Medulla oblongata (tissue), 1 donor: ENCODE data around the gene CABYR.
"Not testable (repeated sequence)": the region's sequence is repeated elsewhere in the genome, so short reads cannot be mapped to it uniquely, and the experiment has no call there.

Experiments
- DNase-seq: peaks from one replicate; pipeline ENCODE4 v3.0.0-alpha.2; 2015; ENCODE audit errors: extremely low spot score

The CABYR gene

DNA sequence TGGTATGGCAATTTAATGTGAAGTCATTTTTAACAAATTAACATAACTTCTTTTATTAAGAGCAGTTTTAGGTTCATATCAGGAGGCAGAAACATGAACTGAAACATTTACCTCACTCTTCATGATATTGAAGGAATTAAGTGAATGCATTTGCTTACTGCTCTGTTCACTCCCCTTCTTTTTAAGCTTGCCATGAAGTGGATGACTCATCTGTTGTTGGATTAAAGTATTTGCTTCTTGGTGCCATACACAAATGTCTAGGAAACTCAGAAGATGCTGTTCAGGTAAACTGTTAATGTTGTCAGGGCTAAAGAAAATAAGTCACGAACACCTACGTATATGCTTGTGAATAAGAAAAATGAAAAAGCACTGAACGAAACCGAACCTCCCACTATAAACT lies 10.2 kb upstream of the CABYR start:
- DNase-seq = no peak

DNA sequence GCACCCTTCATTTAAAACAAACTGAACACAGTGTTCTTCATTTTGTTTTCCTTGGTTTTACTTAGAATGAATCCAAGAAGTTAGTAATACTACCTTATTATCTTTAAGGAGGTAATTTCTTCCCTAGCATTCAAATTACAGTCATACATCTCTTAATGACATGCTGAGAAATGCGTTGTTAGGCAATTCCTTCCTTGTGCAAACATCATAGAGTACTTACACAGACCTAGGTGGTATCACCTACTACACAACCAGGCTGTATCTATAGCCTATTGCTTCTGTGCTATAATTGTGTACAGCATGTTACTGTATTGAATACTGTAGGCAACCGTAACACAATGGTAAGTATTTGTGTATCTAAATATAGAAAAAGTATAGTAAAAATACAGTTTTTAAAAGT lies 8.4 kb upstream of the CABYR start:
- no peak for DNase-seq

- no peak for DNase-seq
Measured at GRCh38 chr18:24136967-24137373, 1.9 kb upstream of the CABYR start.

GRCh38 chr18:24138409-24138788 lies 463 bp upstream of the CABYR start:
- DNase-seq = no peak

DNA sequence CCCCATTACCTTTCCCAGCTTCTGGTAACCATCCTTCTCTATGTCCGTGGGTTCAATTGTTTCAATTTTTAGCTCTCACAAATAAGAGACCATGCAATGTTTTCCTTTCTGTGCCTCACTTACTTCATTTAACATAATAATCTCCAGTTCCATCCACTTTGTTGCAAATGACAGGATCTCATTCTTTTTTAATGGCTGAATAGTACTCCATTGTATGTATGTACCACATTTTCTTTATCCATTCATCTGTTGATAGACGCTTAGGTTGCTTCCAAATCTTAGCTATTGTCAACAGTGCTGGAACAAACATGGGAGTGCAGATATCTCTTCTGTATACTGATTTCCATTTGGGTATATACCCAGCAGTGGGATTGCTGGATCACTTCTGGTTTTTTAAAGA lies 1.8 kb downstream of the CABYR start:
- DNase-seq = no peak

DNA sequence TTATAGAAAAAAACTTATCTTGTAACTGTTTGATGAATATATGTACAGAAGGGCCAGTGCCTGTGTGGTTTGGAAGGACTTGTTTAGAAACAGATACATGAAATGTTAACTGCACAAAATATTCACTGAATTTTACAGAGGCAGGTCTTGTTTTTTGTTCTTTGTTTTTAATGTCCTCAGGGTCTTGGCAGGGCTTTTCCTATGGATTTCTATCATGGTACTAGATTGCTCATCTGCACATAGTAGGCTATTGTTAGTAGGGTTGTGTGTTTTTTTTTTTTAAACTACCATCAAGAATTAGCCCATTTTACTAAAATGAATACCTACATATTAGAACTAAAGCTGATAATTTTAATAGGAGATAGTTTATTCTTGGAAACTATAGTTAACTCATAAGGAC lies 3.5 kb downstream of the CABYR start:
- no peak for DNase-seq

DNA sequence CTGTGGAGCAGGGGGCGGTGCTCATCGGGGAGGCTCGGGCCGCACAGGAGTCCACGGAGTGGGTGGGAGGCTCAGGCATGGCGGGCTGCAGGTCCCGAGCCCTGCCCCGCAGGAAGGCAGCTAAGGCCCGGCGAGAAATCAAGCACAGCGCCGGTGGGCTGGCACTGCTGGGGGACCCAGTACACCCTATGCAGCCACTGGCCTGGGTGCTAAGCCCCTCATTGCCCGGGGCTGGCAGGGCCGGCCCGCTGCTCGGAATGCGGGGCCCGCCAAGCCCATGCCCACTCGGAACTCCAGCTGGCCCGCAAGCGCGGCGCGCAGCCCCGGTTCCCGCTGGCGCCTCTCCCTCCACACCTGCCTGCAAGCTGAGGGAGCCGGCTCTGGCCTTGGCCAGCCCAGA lies 10.7 kb downstream of the CABYR start:
- DNase-seq = not testable (repeated sequence)

DNA sequence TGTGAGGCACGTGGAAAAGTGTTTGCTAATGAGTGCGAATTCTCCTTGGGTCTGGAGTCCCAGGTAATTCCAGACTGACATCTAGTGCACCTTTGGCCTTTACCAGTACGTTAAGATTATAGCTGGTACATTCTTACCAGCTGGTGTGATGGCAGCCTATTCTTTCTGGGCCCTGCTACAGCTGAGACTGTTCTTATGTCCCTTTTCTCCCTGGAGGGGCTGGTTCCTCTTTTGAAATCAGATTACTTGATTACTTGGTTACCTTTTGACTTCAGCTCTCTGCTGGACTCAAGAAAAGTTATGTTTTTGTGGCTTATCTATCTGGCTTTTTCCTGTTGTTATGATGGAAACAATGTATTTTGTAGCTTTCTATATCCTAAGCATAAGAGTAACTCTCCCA lies 14.5 kb downstream of the CABYR start:
- no peak for DNase-seq

DNA sequence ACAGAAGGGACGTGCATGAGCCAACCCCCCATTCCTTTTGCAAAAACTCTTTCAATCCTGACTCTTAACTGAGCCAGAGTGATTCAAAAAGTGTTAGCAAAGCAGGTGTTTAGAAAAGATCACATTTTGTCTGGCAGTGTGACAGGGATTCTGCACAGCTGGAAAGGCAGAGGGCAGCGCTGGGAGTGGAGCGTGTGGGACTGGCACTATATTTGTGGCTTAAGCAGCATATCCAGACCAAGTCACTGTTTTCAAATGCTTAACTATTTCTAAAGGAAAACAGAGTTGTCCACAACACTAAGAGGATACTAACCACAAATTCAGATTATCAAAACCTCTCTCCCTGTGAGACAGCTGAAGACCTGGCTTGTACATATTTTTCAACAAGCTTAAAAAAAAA lies 19.0 kb downstream of the CABYR start:
- DNase-seq = peak; percentile 18

- DNase-seq = no peak
Measured at GRCh38 chr18:24160086-24160485, 21.2 kb downstream of the CABYR start.

- no peak for DNase-seq
Measured at GRCh38 chr18:24161304-24161703, 22.4 kb downstream of the CABYR start.

DNA sequence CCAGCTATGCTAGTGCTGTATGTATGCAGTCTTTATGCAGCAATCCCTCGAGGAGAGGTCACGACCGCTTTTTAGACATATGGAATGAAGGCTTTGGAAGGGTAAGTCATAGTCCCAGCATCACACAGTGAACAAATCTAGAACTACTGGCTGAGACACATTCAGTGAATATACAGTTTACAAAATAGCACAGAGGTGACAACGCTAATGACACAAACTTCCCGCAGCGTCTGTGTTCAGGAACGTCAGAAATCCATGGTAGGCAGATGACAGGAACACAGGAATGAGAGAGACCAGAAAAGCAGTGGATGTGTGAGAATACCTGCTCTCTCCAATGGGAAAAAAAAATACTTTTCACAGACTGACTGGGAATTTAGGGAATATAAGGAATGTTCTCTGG lies 29.6 kb downstream of the CABYR start:
- no peak for DNase-seq

DNA sequence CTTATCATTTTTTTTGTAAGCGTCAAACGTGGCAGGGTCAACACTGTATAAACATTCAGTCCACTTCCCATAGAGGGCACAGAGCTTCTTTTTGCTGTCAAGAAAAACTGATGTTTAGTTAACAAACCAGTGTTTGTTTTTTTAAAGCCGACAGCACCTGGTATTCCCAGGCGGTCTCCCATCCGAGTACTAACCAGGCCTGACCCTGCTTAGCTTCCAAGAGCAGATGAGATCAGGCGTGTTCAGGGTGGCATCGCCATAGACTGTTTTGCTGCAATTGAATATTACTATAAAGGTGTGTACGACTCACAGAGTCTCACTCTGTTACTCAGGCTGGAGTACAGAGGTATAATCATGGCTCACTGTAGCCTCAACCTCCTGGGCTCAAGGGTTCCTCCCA lies 31.5 kb downstream of the CABYR start:
- DNase-seq = no peak

DNA sequence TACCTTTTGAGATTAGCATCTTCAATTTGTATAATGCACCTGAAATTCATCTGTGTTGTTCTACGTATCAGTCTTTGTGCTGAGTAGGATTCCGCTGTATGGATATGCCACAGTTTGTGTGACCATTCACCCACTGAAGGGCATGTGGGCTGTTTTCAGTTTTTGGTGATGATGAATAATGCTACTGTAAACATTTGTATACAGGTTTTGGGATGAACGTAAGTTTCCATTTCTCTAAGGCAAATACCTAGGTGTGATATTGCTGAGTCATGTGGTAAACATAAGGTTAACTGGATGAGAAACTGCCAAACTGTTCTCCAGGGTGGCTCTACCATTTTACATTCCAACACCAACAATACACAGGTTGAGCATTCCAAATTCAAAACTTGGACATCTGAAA lies 35.1 kb downstream of the CABYR start:
- no peak for DNase-seq

- DNase-seq = peak; percentile 89
Measured at GRCh38 chr18:24176727-24177416, 38.0 kb downstream of the CABYR start.

- no peak for DNase-seq
Measured at GRCh38 chr18:24177499-24178133, 38.8 kb downstream of the CABYR start.

GRCh38 chr18:24180048-24180447 lies 41.2 kb downstream of the CABYR start:
- no peak for DNase-seq

- no peak for DNase-seq
Measured at GRCh38 chr18:24181806-24182205, 42.9 kb downstream of the CABYR start.

DNA sequence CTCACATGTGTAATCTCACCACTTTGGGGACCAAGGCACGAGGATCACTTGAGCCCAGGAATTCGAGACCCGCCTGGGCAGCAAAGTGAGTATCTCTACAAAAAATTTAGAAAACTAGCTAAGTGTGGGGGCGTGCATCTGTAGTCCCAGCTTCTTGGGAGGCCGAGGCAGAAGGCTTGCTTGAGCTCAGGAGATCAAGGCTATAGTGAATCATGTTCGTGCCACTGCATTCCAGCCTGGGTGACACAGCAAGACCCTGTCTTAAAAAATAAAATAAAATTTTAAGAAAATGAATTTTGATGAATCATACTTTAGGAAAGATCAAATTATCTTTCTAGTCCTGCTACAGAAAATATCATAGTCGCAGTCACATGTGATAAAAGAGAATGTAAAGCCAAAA lies 46.9 kb downstream of the CABYR start:
- DNase-seq = no peak

DNA sequence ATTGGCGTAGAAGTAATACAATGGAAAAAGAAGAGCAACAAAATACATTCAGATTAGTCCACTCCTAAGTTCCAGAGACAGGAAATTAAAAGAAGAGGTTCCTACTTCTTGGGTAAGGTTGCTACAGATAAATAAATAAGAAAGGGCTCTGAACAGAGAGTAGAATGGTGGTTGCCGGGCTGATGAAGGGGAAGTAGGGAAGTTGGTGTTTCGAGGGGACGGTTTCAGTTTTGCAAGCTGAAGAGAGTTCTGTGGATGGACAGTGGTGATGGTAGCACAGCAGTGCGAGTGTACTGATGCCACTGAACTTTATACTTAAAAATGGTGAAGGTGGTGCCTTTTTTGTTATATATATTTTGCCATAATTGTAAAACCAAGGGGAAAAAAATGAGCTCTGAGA lies 48.2 kb downstream of the CABYR start:
- DNase-seq = no peak

DNA sequence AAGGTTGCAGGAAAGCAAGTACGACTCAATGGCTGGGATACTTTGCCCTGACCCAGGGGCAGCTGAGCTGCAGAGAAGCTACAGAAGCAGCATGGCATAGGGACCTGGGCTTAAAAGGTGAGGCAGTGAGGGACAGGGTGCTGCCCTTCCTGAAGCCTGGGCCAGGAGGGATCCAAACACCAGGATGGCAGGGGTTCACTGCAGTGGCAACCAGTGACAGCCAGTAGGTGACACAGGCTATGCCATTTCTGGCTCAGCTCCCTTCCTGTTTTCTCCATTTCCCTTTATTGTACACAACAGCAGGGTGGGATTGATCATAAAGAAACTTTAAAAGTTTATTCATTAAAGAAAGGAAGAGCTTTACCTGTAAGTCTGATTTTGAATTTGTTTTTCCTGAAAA lies 48.8 kb downstream of the CABYR start:
- DNase-seq = no peak

DNA sequence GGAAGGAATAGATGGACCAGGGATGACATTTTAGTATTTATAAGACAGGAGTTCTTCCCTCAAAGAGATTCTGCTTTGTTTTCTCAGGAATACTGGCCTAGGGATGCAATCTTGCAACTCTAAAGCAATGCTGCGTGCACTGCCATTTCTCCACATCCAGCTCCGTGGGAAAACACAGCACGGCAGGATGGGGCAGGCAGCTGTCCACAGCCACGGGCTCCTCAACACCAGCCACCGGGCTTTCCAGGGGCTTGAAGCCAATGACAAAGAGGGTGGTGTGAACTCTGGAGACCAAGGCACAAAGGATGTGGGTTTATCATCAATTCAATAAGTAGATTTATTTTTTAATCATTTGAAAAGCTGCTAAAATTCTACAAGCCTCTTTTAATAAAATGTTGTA lies 49.3 kb downstream of the CABYR start:
- no peak for DNase-seq

- no peak for DNase-seq
Measured at GRCh38 chr18:24189007-24189528, 50.2 kb downstream of the CABYR start.
